ENCODE results near the gene ECI1.

DNA sequence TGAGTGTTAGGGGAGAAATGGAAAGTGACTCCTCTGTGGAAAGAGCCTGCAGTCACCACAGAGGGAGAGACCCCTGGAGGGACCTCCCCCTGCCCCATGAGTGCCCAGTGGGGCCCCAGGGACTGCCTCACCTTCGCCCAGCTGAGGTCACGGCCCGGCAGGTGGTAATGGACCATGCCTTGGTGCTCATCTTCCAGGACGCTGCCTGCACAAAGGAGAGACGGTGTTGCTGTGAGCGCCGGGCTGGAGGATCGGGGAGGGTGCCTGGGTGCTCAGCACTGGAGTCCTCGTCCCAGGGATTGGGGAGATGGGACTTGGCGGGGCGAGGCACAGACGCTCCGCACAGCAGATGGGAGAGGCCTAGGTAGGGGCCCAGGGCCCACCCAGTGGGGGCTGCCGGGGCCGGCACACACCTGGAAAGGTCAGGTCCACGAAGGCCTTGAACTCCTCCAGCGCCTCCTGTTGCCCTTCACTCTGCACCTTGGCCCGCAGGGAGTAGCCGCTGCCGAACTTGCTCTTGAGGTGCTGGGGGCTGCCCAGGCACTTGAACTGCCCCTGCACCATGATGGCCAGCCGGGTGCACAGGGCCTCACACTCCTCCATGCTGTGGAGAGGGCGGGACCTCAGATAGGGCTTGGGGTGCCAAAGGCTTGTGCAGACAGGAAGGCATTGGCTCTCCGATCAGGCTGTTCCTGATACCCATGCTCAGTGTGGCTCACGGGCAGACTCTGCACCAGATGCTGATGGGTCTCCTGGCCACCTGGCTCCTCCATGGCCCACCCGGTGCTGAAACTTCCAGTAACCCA lies 26.3 kb upstream of the ECI1 start:
- TF ChIP-seq, protein P1, sequence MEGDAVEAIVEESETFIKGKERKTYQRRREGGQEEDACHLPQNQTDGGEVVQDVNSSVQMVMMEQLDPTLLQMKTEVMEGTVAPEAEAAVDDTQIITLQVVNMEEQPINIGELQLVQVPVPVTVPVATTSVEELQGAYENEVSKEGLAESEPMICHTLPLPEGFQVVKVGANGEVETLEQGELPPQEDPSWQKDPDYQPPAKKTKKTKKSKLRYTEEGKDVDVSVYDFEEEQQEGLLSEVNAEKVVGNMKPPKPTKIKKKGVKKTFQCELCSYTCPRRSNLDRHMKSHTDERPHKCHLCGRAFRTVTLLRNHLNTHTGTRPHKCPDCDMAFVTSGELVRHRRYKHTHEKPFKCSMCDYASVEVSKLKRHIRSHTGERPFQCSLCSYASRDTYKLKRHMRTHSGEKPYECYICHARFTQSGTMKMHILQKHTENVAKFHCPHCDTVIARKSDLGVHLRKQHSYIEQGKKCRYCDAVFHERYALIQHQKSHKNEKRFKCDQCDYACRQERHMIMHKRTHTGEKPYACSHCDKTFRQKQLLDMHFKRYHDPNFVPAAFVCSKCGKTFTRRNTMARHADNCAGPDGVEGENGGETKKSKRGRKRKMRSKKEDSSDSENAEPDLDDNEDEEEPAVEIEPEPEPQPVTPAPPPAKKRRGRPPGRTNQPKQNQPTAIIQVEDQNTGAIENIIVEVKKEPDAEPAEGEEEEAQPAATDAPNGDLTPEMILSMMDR (conservative IDR thresholded peaks at IDR 0.05 in 1 of 2, IDR thresholded peaks at IDR 0.05 in 1 of 2; ENCODE audit: extremely low read depth in 1 of 2, insufficient read depth in 1 of 2, low read depth in 1 of 2, low read length in 2 of 2): no peak
- no peak for TF ChIP-seq EZH2 (IDR thresholded peaks at IDR 0.05; ENCODE audit: borderline replicate concordance, low read length)
